Suppressor macrophage treated with lipopolysaccharide for 1 hour (primary cell): ENCODE results near the gene RPS6KB1.
A peak's percentile ranks its signal among the peaks of the same experiment; 100 is the strongest.
"Not testable (repeated sequence)": the region's sequence is repeated elsewhere in the genome, so short reads cannot be mapped to it uniquely, and the experiment has no call there.

Experiments
- DNase-seq, 3 donors: peaks; one replicate each; pipeline ENCODE4 v3.0.0-alpha.2; 2020 to 2022

Gene RPS6KB1

GRCh38 chr17:59946433-59946832 is 53.5 kb downstream of the RPS6KB1 start:
- not testable (repeated sequence) for DNase-seq

- DNase-seq = not testable (repeated sequence)
These were observed 54.4 kb downstream of the RPS6KB1 start for GRCh38 chr17:59947310-59947709.

GRCh38 chr17:59950049-59950448 is 57.1 kb downstream of the RPS6KB1 start:
- no peak for DNase-seq

- no peak for DNase-seq
These were observed 61.9 kb downstream of the RPS6KB1 start for GRCh38 chr17:59954856-59955255.

GRCh38 chr17:59959574-59959973 is 66.7 kb downstream of the RPS6KB1 start:
- DNase-seq = not testable (repeated sequence)

GRCh38 chr17:59962739-59963318 is 69.9 kb downstream of the RPS6KB1 start:
- no peak for DNase-seq

GRCh38 chr17:59963738-59964481 is 71.0 kb downstream of the RPS6KB1 start:
- DNase-seq = peak; percentile 86 to 91 (median 87)

- peak; percentile 96 to 100 (median 99) for DNase-seq
These were observed 71.8 kb downstream of the RPS6KB1 start, which contains the start of gene RNFT1 for GRCh38 chr17:59964482-59965328. TSS of gene RNFT1 (minus strand) at chr17:59964740. CDS start at chr17:59964663, 77 bp downstream.

GRCh38 chr17:59971771-59972170 is 78.8 kb downstream of the RPS6KB1 start:
- DNase-seq = not testable (repeated sequence)

- DNase-seq = no peak
These were observed 79.9 kb downstream of the RPS6KB1 start for GRCh38 chr17:59972778-59973177.

GRCh38 chr17:59973483-59973882 is 80.6 kb downstream of the RPS6KB1 start:
- DNase-seq = not testable (repeated sequence)

GRCh38 chr17:59975166-59975565 is 82.2 kb downstream of the RPS6KB1 start:
- DNase-seq = not testable (repeated sequence)

GRCh38 chr17:59996608-59997007 is 103.7 kb downstream of the RPS6KB1 start:
- not testable (repeated sequence) for DNase-seq
